A549 treated with ZK216348 at 1 μM for 4 hours (cell line): ENCODE data around the gene STK36. TPM values are rescaled to one million over a fixed set of nuclear protein-coding genes. Genes with fewer than 3 reads are reported as not detected.

Experiments used
- total RNA-seq: library from RNA; stranded (reverse); fragments of 200-300 nt; extraction: Qiagen RNA extraction; gene quantifications from 5 replicates; pipeline ENCODE4 v1.2.3, GENCODE V29; 2022; ENCODE audit warnings: low read depth

Gene STK36, protein sequence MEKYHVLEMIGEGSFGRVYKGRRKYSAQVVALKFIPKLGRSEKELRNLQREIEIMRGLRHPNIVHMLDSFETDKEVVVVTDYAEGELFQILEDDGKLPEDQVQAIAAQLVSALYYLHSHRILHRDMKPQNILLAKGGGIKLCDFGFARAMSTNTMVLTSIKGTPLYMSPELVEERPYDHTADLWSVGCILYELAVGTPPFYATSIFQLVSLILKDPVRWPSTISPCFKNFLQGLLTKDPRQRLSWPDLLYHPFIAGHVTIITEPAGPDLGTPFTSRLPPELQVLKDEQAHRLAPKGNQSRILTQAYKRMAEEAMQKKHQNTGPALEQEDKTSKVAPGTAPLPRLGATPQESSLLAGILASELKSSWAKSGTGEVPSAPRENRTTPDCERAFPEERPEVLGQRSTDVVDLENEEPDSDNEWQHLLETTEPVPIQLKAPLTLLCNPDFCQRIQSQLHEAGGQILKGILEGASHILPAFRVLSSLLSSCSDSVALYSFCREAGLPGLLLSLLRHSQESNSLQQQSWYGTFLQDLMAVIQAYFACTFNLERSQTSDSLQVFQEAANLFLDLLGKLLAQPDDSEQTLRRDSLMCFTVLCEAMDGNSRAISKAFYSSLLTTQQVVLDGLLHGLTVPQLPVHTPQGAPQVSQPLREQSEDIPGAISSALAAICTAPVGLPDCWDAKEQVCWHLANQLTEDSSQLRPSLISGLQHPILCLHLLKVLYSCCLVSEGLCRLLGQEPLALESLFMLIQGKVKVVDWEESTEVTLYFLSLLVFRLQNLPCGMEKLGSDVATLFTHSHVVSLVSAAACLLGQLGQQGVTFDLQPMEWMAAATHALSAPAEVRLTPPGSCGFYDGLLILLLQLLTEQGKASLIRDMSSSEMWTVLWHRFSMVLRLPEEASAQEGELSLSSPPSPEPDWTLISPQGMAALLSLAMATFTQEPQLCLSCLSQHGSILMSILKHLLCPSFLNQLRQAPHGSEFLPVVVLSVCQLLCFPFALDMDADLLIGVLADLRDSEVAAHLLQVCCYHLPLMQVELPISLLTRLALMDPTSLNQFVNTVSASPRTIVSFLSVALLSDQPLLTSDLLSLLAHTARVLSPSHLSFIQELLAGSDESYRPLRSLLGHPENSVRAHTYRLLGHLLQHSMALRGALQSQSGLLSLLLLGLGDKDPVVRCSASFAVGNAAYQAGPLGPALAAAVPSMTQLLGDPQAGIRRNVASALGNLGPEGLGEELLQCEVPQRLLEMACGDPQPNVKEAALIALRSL (N-terminal part only)
- 7.2 to 17.3 TPM (median 13.8 TPM) in 5 replicates for total RNA-seq

GRCh38 chr2:218671654-218672566 is at the start of gene STK36, which contains the start of gene RNF25:
Gene STK36, plus strand, starts transcription at chr2:218672086. Its CDS starts 744 bp downstream, at chr2:218672830.
Gene RNF25, minus strand, starts transcription at chr2:218672002. Its CDS starts 32 bp downstream, at chr2:218671970.

GRCh38 chr2:218659258-218659987 is 12.5 kb upstream of the STK36 start, which contains the start of the genes BCS1L and ZNF142:
Gene BCS1L, plus strand, starts transcription at chr2:218659683. Its CDS starts 1,305 bp downstream, at chr2:218660988.
Gene ZNF142, minus strand, starts transcription at chr2:218659623. Its CDS starts 3,194 bp downstream, at chr2:218656429.

GRCh38 chr2:218710687-218711549 is 39.0 kb downstream of the STK36 start, which contains the start of gene TTLL4:
Gene TTLL4, plus strand, starts transcription at chr2:218710835. Its CDS starts 26,842 bp downstream, at chr2:218737677.

Other genes starting within 250 kb of the STK36 start
- 3.3 to 5.6 TPM (median 4.8 TPM) in 5 replicates for gene USP37, start 103.7 kb upstream of the STK36 start, total RNA-seq
- gene CNOT9, start 103.2 kb upstream of the STK36 start, total RNA-seq: 40.6 to 45.6 TPM (median 43.6 TPM) in 5 replicates
- gene PLCD4, start 64.2 kb upstream of the STK36 start, total RNA-seq: 0.24 to 0.90 TPM (median 0.46 TPM) in 5 replicates
- gene ZNF142, start 12.5 kb upstream of the STK36 start, total RNA-seq: 10.6 to 21.6 TPM (median 17.0 TPM) in 5 replicates
- 32.8 to 52.6 TPM (median 44.7 TPM) in 5 replicates for gene BCS1L, start 12.4 kb upstream of the STK36 start, total RNA-seq
- 44.9 to 53.4 TPM (median 48.5 TPM) in 5 replicates for gene RNF25, start 84 bp upstream of the STK36 start, total RNA-seq
- gene TTLL4, start 38.7 kb downstream of the STK36 start, total RNA-seq: 26.7 to 30.8 TPM (median 27.5 TPM) in 5 replicates
- gene CYP27A1, start 110.1 kb downstream of the STK36 start, total RNA-seq: 0.17 to 0.20 TPM (median 0.17 TPM) in 3 of 5 replicates, not detected in the others
- gene PRKAG3, start 159.7 kb downstream of the STK36 start, total RNA-seq: not detected in 5 replicates
- 0.08 to 0.21 TPM (median 0.14 TPM) in 3 of 5 replicates, not detected in the others for gene WNT6, start 187.7 kb downstream of the STK36 start, total RNA-seq
- 0.19 to 0.31 TPM in 2 of 5 replicates, not detected in the others for gene WNT10A, start 208.8 kb downstream of the STK36 start, total RNA-seq